Limb (tissue), 2 donors: Measurements from ENCODE around the gene SCYGR5.
"Not testable (repeated sequence)": the region's sequence is repeated elsewhere in the genome, so short reads cannot be mapped to it uniquely, and the experiment has no call there.

ENCODE experiments used
- DNase-seq, 2 donors: peaks; one replicate each; pipeline ENCODE4 v3.0.0-alpha.2; 2016; ENCODE audit errors: extremely low spot score in 2 of 2

SCYGR5 gene

GRCh38 chr2:227673620-227674019, 7.0 kb downstream of the SCYGR5 start:
- DNase-seq, result not testable (repeated sequence)

GRCh38 chr2:227674485-227674884, 7.9 kb downstream of the SCYGR5 start:
- no peak for DNase-seq

- no peak for DNase-seq
These were observed 11.3 kb downstream of the SCYGR5 start for GRCh38 chr2:227677928-227678327.

- no peak for DNase-seq
These were observed 17.7 kb downstream of the SCYGR5 start for GRCh38 chr2:227684258-227684657.

- no peak for DNase-seq
These were observed 20.6 kb downstream of the SCYGR5 start for GRCh38 chr2:227687189-227687588.

GRCh38 chr2:227696990-227697679, 30.5 kb downstream of the SCYGR5 start:
- DNase-seq, result no peak

- DNase-seq, result no peak
These were observed 35.0 kb downstream of the SCYGR5 start for GRCh38 chr2:227701556-227701955.

- no peak for DNase-seq
These were observed 36.7 kb downstream of the SCYGR5 start for GRCh38 chr2:227703280-227703732.

GRCh38 chr2:227703961-227704360, 37.4 kb downstream of the SCYGR5 start:
- DNase-seq, result no peak

GRCh38 chr2:227706859-227707258, 40.3 kb downstream of the SCYGR5 start:
- DNase-seq, result no peak

- DNase-seq, result no peak
These were observed 40.8 kb downstream of the SCYGR5 start for GRCh38 chr2:227707390-227707789.

GRCh38 chr2:227710986-227711385, 44.4 kb downstream of the SCYGR5 start:
- DNase-seq, result no peak

- no peak for DNase-seq
These were observed 46.7 kb downstream of the SCYGR5 start for GRCh38 chr2:227713291-227713690.

- DNase-seq, result no peak
These were observed 49.9 kb downstream of the SCYGR5 start for GRCh38 chr2:227716501-227716900.
